CD4-positive, alpha-beta T cell (primary cell): Measurements from ENCODE around the gene CTNNA1. TPM values are rescaled to one million over a fixed set of nuclear protein-coding genes. Genes with fewer than 3 reads are reported as not detected.

Experiments
- ATAC-seq: fragments of 200-7000 bp; cut with Tn5 transposase; one replicate; pipeline ENCODE4 v1.10.0; 2022; ENCODE audit warnings: mild to moderate bottlenecking; ENCODE audit not compliant: poor library complexity
- CTCF ChIA-PET: fragments of 350-600 bp; sonication (Branson Sonifier 250); formaldehyde crosslinking; loops from one replicate; lab custom pipeline; 2021; ENCODE audit warnings: antibody characterized with exemption, inconsistent platforms; lab: Charles Lee
- POLR2A ChIA-PET: fragments of 350-600 bp; sonication (Branson Sonifier 250); formaldehyde crosslinking; loops from one replicate; lab custom pipeline; 2021; ENCODE audit warnings: antibody characterized with exemption, inconsistent platforms; lab: Charles Lee
- DNase-seq, 14 experiments: peaks; one replicate each; pipeline ENCODE4 v3.0.0-alpha.2; 2013 to 2020; ENCODE audit warnings: mixed read lengths in 2 of 14
- H3K27ac ChIP-seq, 2 donors: one replicate each; pipeline versions ENCODE4 v1.5.1 to v1.7.0; 2013; ENCODE audit warnings: low read length in 2 of 2, low read depth in 1 of 2, mild to moderate bottlenecking in 1 of 2
- H3K27me3 ChIP-seq, 2 experiments: 1 replicate in 1 of 2; 2 replicates in 1 of 2; pipeline versions ENCODE4 v1.6.1 to v1.7.0; 2013; ENCODE audit warnings: low read length in 2 of 2, control low read depth in 1 of 2, mild to moderate bottlenecking in 1 of 2, moderate library complexity in 1 of 2; ENCODE audit not compliant: insufficient read depth in 2 of 2, control insufficient read depth in 1 of 2
- H3K36me3 ChIP-seq: one replicate; pipeline ENCODE4 v1.6.1; 2013; ENCODE audit warnings: low read length, control low read depth; ENCODE audit not compliant: insufficient read depth
- H3K4me1 ChIP-seq: one replicate; pipeline ENCODE4 v1.6.1; 2013; ENCODE audit warnings: low read length, control low read depth; ENCODE audit not compliant: insufficient read depth
- H3K4me3 ChIP-seq: one replicate; pipeline ENCODE4 v1.5.1; 2013; ENCODE audit warnings: mild to moderate bottlenecking, low read length, moderate library complexity
- H3K9me3 ChIP-seq, 2 experiments: 1 replicate in 1 of 2; 2 replicates in 1 of 2; pipeline versions ENCODE4 v1.6.1 to v1.7.0; 2013; ENCODE audit warnings: low read length in 2 of 2, mild to moderate bottlenecking in 2 of 2, control low read depth in 1 of 2, moderate library complexity in 1 of 2; ENCODE audit not compliant: control insufficient read depth in 1 of 2, insufficient read depth in 1 of 2
- H3K27ac Mint-ChIP-seq: one replicate; pipeline ENCODE4 v1.8.0; 2020; ENCODE audit warnings: mixed read lengths
- H3K27me3 Mint-ChIP-seq: one replicate; pipeline ENCODE4 v1.8.0; 2021; ENCODE audit warnings: mixed read lengths
- H3K36me3 Mint-ChIP-seq: one replicate; pipeline ENCODE4 v1.8.0; 2021; ENCODE audit warnings: low read depth, mixed read lengths
- H3K4me1 Mint-ChIP-seq: one replicate; pipeline ENCODE4 v1.8.0; 2021; ENCODE audit warnings: low read depth, mixed read lengths
- H3K4me3 Mint-ChIP-seq: one replicate; pipeline ENCODE4 v1.8.0; 2020; ENCODE audit warnings: mild to moderate bottlenecking, mixed read lengths
- H3K9me3 Mint-ChIP-seq: one replicate; pipeline ENCODE4 v1.8.0; 2020; ENCODE audit warnings: mixed read lengths
- intact Hi-C, 2 experiments: fragments of 100-400 bp; cut with DNase I in 1 of 2; cut with micrococcal nuclease in 1 of 2; formaldehyde crosslinking; loops; one replicate each; pipeline versions ENCODE4 v1.15.1 to v1.9.0; 2023 to 2025; cut with DNase I, micrococcal nuclease
- total RNA-seq, 174 experiments: library from RNA in 2 of 174; stranded (reverse) in 2 of 174; gene quantifications; one replicate each; pipeline ENCODE4 v1.2.3 and lab custom pipeline; 2021 to 2026
- TF ChIP-seq, protein P1 (sequence below): fragments of 200-600 bp; IDR thresholded peaks from one replicate; pipeline ENCODE4 v1.8.0; 2022; ENCODE audit warnings: antibody characterized with exemption, mild to moderate bottlenecking

CTNNA1 gene
- total RNA-seq, 2 experiments from 2014 or later, result 6.0 to 6.7 TPM

- H3K4me3 Mint-ChIP-seq, result no peak overlapping the region
Observed at GRCh38 chr5:138945421-138946240, 192.4 kb downstream of the CTNNA1 start.

GRCh38 chr5:138946241-138946623 is 193.0 kb downstream of the CTNNA1 start:
- no peaks in the 10 kb centered on the region for H3K36me3 Mint-ChIP-seq
- Histone ChIP-seq H3K9me3 (peaks cover 0 to 3% of the 10 kb centered on the region in 2 experiments), H3K27me3 (no peaks in the 10 kb centered on the region), H3K27ac (no peak overlapping the region), H3K4me1 (no peaks in the 10 kb centered on the region), H3K4me3 (no peak overlapping the region), H3K36me3 (peaks cover 6% of the 10 kb centered on the region)
- ChIA-PET CTCF (no interaction called here), POLR2A (no interaction called here)
- H3K4me1 Mint-ChIP-seq, result no peaks in the 10 kb centered on the region
- DNase-seq (no peak), ATAC-seq (no peak)
- intact Hi-C loops, result no loop called here
- no peak overlapping the region for H3K4me3 Mint-ChIP-seq
- H3K27ac Mint-ChIP-seq, result no peak overlapping the region
- no peaks in the 10 kb centered on the region for H3K9me3 Mint-ChIP-seq
- TF ChIP-seq, protein P1, sequence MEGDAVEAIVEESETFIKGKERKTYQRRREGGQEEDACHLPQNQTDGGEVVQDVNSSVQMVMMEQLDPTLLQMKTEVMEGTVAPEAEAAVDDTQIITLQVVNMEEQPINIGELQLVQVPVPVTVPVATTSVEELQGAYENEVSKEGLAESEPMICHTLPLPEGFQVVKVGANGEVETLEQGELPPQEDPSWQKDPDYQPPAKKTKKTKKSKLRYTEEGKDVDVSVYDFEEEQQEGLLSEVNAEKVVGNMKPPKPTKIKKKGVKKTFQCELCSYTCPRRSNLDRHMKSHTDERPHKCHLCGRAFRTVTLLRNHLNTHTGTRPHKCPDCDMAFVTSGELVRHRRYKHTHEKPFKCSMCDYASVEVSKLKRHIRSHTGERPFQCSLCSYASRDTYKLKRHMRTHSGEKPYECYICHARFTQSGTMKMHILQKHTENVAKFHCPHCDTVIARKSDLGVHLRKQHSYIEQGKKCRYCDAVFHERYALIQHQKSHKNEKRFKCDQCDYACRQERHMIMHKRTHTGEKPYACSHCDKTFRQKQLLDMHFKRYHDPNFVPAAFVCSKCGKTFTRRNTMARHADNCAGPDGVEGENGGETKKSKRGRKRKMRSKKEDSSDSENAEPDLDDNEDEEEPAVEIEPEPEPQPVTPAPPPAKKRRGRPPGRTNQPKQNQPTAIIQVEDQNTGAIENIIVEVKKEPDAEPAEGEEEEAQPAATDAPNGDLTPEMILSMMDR, result no peak
- H3K27me3 Mint-ChIP-seq, result no peaks in the 10 kb centered on the region

More at GRCh38 chr5:138945421-138946240, 192.4 kb downstream of the CTNNA1 start:
- H3K9me3 Mint-ChIP-seq, result no peaks in the 10 kb centered on the region
- H3K27me3 Mint-ChIP-seq, result no peaks in the 10 kb centered on the region
- Histone ChIP-seq H3K27ac (no peak overlapping the region), H3K27me3 (no peaks in the 10 kb centered on the region), H3K9me3 (peaks cover 0 to 4% of the 10 kb centered on the region in 2 experiments), H3K4me1 (no peaks in the 10 kb centered on the region), H3K36me3 (peaks cover 6% of the 10 kb centered on the region), H3K4me3 (no peak overlapping the region)
- H3K27ac Mint-ChIP-seq, result no peak overlapping the region
- ChIA-PET POLR2A (no interaction called here), CTCF (no interaction called here)
- no peaks in the 10 kb centered on the region for H3K36me3 Mint-ChIP-seq
- ATAC-seq (no peak), DNase-seq (no peak)
- TF ChIP-seq, protein P1, result no peak
- intact Hi-C loops, result no loop called here
- H3K4me1 Mint-ChIP-seq, result peaks cover 4% of the 10 kb centered on the region

- H3K9me3 Mint-ChIP-seq, result no peaks in the 10 kb centered on the region
- no peak overlapping the region for H3K27ac Mint-ChIP-seq
- no peak overlapping the region for H3K4me3 Mint-ChIP-seq
- no peaks in the 10 kb centered on the region for H3K27me3 Mint-ChIP-seq
- TF ChIP-seq, protein P1, result no peak
- intact Hi-C loops, result no loop called here
- ChIA-PET CTCF (no interaction called here), POLR2A (no interaction called here)
- no peaks in the 10 kb centered on the region for H3K36me3 Mint-ChIP-seq
- DNase-seq (no peak), ATAC-seq (no peak)
- Histone ChIP-seq H3K27ac (no peak overlapping the region), H3K27me3 (no peaks in the 10 kb centered on the region), H3K4me1 (no peaks in the 10 kb centered on the region), H3K36me3 (peaks cover 6% of the 10 kb centered on the region), H3K9me3 (no peaks in the 10 kb centered on the region), H3K4me3 (no peak overlapping the region)
- H3K4me1 Mint-ChIP-seq, result peaks cover under 1% of the 10 kb centered on the region
Observed at GRCh38 chr5:138946831-138947560, 193.8 kb downstream of the CTNNA1 start.
